Prostate gland (tissue), 2 donors: ENCODE measurements around the gene BABAM2.

Source experiments
- POLR2A ChIP-seq: fragments of 450-650 bp; IDR thresholded peaks from one replicate; pipeline ENCODE4 v1.6.1; 2016; ENCODE audit warnings: antibody characterized with exemption, mild to moderate bottlenecking
- POLR2AphosphoS5 ChIP-seq: sonication (generic); formaldehyde crosslinking; IDR thresholded peaks from one replicate; pipeline ENCODE4 v1.6.1; 2017; ENCODE audit warnings: antibody characterized with exemption
- TF ChIP-seq, protein P1 (sequence below), 4 experiments: fragments of 200-600 bp in 2 of 4; fragments of 450-650 bp in 2 of 4; sonication (generic) in 2 of 4; IDR thresholded peaks; 1 replicate in 3 of 4; 2 replicates in 1 of 4; pipeline ENCODE4 v1.5.1; 2016 to 2019; ENCODE audit warnings: antibody characterized with exemption in 4 of 4, mild to moderate bottlenecking in 2 of 4, moderate library complexity in 2 of 4

DNA sequence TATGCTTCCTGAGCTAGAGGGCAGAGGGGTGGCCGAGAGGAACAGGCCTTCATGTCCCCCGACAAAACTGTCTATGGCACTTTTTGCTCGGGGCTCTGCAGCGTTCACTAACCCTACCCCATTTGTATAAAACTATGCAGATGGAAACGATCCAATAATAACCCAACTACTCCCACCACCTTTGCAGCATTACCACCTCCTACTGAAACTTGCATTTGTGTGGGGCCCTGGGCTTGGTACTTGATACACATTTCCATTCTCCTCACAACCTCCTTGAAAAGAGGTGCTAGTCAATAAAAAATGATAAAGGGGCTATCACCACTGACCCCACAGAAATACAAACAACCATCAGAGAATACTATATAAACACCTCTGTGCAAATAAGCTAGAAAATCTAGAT lies 438.7 kb downstream of the BABAM2 start:
- TF ChIP-seq, protein P1, sequence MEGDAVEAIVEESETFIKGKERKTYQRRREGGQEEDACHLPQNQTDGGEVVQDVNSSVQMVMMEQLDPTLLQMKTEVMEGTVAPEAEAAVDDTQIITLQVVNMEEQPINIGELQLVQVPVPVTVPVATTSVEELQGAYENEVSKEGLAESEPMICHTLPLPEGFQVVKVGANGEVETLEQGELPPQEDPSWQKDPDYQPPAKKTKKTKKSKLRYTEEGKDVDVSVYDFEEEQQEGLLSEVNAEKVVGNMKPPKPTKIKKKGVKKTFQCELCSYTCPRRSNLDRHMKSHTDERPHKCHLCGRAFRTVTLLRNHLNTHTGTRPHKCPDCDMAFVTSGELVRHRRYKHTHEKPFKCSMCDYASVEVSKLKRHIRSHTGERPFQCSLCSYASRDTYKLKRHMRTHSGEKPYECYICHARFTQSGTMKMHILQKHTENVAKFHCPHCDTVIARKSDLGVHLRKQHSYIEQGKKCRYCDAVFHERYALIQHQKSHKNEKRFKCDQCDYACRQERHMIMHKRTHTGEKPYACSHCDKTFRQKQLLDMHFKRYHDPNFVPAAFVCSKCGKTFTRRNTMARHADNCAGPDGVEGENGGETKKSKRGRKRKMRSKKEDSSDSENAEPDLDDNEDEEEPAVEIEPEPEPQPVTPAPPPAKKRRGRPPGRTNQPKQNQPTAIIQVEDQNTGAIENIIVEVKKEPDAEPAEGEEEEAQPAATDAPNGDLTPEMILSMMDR (IDR thresholded peaks at IDR 0.05) = no peak
- TF ChIP-seq POLR2A = no peak
- no peak for TF ChIP-seq POLR2AphosphoS5
